ENCODE data around the gene SON. TPM values are rescaled to one million over a fixed set of nuclear protein-coding genes. Genes with fewer than 3 reads are reported as not detected.

The SON gene
- polyA plus RNA-seq, 1 donor from 2014 or later = 123 TPM

DNA sequence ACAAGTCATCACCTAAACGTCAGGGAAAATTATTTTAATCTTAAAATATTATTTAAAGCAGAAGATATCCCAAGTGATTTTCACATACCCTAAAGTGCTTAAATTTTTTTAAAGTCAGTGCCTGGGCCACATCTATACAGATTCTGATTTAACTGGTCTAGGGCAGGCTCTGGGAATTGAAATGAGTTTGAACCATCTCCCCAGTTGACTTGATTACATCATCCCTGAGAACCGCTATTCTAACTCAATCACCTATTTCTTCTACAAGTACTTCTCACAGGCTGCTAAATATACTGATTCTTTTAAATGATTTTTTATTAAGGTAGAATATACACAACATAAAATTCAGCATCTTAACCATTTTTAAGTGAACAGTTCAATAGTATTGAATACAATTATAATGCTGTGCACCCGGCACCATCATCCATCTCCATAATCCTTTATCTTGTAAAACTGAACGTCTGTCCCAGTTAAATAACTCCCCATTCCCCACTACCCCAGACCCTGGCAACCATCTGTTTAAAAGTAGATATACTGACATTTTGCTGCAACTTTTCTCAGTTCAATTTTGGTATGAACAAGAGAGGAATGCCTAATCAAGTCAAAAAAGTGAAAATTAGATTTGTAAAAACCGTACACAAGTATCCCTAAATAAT, 20.4 kb upstream of the SON start:
- H3K36me3 ChIP-seq (ENCODE audit: insufficient read depth, low read length) = no peaks in the 10 kb centered on the region
- no peaks in the 10 kb centered on the region for H3F3A ChIP-seq (ENCODE audit: insufficient read depth, low read length, poor library complexity, severe bottlenecking)
- no peaks in the 10 kb centered on the region for H3K27me3 ChIP-seq (ENCODE audit: insufficient read depth, low read depth, low read length)
- H3K79me2 ChIP-seq (replicated peaks; ENCODE audit: insufficient read depth, low read length) = no peaks in the 10 kb centered on the region
- no peak overlapping the region for H3K27ac ChIP-seq (ENCODE audit: low read length)
- no peaks in the 10 kb centered on the region for H3K9me2 ChIP-seq (ENCODE audit: insufficient read depth, low read length)
- no peak overlapping the region for H3K9ac ChIP-seq (ENCODE audit: low read length)
- no peaks in the 10 kb centered on the region for H4K20me1 ChIP-seq (ENCODE audit: insufficient read depth)
- H3K4me2 ChIP-seq (ENCODE audit: low read length) = no peak overlapping the region
- H3K9me3 ChIP-seq (ENCODE audit: low read length) = no peaks in the 10 kb centered on the region
- TF ChIP-seq, protein P1, sequence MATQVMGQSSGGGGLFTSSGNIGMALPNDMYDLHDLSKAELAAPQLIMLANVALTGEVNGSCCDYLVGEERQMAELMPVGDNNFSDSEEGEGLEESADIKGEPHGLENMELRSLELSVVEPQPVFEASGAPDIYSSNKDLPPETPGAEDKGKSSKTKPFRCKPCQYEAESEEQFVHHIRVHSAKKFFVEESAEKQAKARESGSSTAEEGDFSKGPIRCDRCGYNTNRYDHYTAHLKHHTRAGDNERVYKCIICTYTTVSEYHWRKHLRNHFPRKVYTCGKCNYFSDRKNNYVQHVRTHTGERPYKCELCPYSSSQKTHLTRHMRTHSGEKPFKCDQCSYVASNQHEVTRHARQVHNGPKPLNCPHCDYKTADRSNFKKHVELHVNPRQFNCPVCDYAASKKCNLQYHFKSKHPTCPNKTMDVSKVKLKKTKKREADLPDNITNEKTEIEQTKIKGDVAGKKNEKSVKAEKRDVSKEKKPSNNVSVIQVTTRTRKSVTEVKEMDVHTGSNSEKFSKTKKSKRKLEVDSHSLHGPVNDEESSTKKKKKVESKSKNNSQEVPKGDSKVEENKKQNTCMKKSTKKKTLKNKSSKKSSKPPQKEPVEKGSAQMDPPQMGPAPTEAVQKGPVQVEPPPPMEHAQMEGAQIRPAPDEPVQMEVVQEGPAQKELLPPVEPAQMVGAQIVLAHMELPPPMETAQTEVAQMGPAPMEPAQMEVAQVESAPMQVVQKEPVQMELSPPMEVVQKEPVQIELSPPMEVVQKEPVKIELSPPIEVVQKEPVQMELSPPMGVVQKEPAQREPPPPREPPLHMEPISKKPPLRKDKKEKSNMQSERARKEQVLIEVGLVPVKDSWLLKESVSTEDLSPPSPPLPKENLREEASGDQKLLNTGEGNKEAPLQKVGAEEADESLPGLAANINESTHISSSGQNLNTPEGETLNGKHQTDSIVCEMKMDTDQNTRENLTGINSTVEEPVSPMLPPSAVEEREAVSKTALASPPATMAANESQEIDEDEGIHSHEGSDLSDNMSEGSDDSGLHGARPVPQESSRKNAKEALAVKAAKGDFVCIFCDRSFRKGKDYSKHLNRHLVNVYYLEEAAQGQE (IDR thresholded peaks at IDR 0.05; ENCODE audit: borderline replicate concordance) = no peak
- TF ChIP-seq RAD21 (conservative IDR thresholded peaks at IDR 0.05) = no peak
- TF ChIP-seq MXI1 (conservative IDR thresholded peaks at IDR 0.05; ENCODE audit: poor library complexity, severe bottlenecking) = no peak
- no peak for TF ChIP-seq EZH2 (IDR thresholded peaks at IDR 0.05; ENCODE audit: borderline replicate concordance, insufficient read depth, low read length, poor library complexity, severe bottlenecking)
- TF ChIP-seq, protein P2, sequence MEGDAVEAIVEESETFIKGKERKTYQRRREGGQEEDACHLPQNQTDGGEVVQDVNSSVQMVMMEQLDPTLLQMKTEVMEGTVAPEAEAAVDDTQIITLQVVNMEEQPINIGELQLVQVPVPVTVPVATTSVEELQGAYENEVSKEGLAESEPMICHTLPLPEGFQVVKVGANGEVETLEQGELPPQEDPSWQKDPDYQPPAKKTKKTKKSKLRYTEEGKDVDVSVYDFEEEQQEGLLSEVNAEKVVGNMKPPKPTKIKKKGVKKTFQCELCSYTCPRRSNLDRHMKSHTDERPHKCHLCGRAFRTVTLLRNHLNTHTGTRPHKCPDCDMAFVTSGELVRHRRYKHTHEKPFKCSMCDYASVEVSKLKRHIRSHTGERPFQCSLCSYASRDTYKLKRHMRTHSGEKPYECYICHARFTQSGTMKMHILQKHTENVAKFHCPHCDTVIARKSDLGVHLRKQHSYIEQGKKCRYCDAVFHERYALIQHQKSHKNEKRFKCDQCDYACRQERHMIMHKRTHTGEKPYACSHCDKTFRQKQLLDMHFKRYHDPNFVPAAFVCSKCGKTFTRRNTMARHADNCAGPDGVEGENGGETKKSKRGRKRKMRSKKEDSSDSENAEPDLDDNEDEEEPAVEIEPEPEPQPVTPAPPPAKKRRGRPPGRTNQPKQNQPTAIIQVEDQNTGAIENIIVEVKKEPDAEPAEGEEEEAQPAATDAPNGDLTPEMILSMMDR (IDR thresholded peaks at IDR 0.05; ENCODE audit: poor library complexity, severe bottlenecking) = no peak
- no peak for TF ChIP-seq EP300 (conservative IDR thresholded peaks at IDR 0.05; ENCODE audit: poor library complexity, severe bottlenecking)
- no peak for TF ChIP-seq POLR2AphosphoS5 (IDR thresholded peaks at IDR 0.05)
- no peak for TF ChIP-seq TAF1 (IDR thresholded peaks at IDR 0.05; ENCODE audit: low read depth)
- no peak overlapping the region for H3K4me3 ChIP-seq (ENCODE audit: low read length)
- H2AFZ ChIP-seq (ENCODE audit: low read depth, low read length) = no peak overlapping the region

DNA sequence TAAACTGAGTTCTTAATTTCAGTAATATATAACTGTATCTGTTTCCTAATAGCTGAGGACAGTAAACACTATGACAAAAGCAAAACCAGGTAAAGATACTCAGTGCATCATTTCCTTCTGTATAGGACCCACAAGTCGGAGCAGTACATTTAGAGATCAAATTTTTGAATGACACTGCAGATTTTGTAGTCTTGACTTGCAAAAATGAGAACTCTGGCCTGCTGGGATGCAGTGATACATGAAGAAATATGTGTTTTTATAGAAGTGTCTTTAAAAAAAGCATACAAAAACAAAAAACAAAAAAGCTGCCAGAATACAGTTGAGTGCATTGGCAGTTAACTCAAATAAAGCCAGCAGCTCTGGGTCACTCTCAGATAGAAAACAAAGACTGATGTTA, 19.9 kb upstream of the SON start:
- Histone ChIP-seq H3K79me2 (replicated peaks; ENCODE audit: insufficient read depth, low read length) (no peaks in the 10 kb centered on the region), H3K4me2 (ENCODE audit: low read length) (no peak overlapping the region), H3K36me3 (ENCODE audit: insufficient read depth, low read length) (peaks cover 4% of the 10 kb centered on the region), H3F3A (ENCODE audit: insufficient read depth, low read length, poor library complexity, severe bottlenecking) (no peaks in the 10 kb centered on the region), H3K9me2 (ENCODE audit: insufficient read depth, low read length) (no peaks in the 10 kb centered on the region), H3K27ac (ENCODE audit: low read length) (no peak overlapping the region), H2AFZ (ENCODE audit: low read depth, low read length) (no peak overlapping the region), H3K4me3 (ENCODE audit: low read length) (no peak overlapping the region), H4K20me1 (ENCODE audit: insufficient read depth) (no peaks in the 10 kb centered on the region), H3K27me3 (ENCODE audit: insufficient read depth, low read depth, low read length) (no peaks in the 10 kb centered on the region), H3K9ac (ENCODE audit: low read length) (no peak overlapping the region), H3K9me3 (ENCODE audit: low read length) (no peaks in the 10 kb centered on the region)
- TF ChIP-seq POLR2AphosphoS5 (IDR thresholded peaks at IDR 0.05) (no peak), RAD21 (conservative IDR thresholded peaks at IDR 0.05) (no peak), TAF1 (IDR thresholded peaks at IDR 0.05; ENCODE audit: low read depth) (no peak), SMC3 (conservative IDR thresholded peaks at IDR 0.05; ENCODE audit: poor library complexity) (no peak), EZH2 (IDR thresholded peaks at IDR 0.05; ENCODE audit: borderline replicate concordance, insufficient read depth, low read length, poor library complexity, severe bottlenecking) (no peak)
- TF ChIP-seq, protein P2 (IDR thresholded peaks at IDR 0.05; ENCODE audit: poor library complexity, severe bottlenecking) = no peak
- TF ChIP-seq, protein P1 (IDR thresholded peaks at IDR 0.05; ENCODE audit: borderline replicate concordance) = no peak

All from neural cell (in vitro differentiated cells).